Measurements from ENCODE around the gene LMX1B. TPM values are rescaled to one million over a fixed set of nuclear protein-coding genes. Genes with fewer than 3 reads are reported as not detected.

LMX1B gene
- total RNA-seq, 1 experiment from 2014 or later, result 2.6 TPM

GRCh38 chr9:126696401-126697145 is 82.8 kb downstream of the LMX1B start:
- POLR2A ChIA-PET, result no interaction called here
- no peak for ATAC-seq
- Histone ChIP-seq H3K36me3 (ENCODE audit: control insufficient read depth, insufficient read depth, low read length) (no peaks in the 10 kb centered on the region), H3K4me3 (ENCODE audit: low read depth in 2 of 2, low read length in 2 of 2) (no peak overlapping the region), H3K9me3 (ENCODE audit: control insufficient read depth, insufficient read depth, low read depth, low read length) (no peaks in the 10 kb centered on the region), H3K27ac (ENCODE audit: low read length) (no peak overlapping the region), H3K27me3 (ENCODE audit: control insufficient read depth, insufficient read depth, low read length) (no peaks in the 10 kb centered on the region), H3K4me1 (ENCODE audit: control insufficient read depth, insufficient read depth, low read length) (no peaks in the 10 kb centered on the region)
- BruUV-seq (replicated peaks), result no TSS peak
- in situ Hi-C loops (cut with HindIII; ENCODE audit: low pct_unique_long_range_greater_than_20kb, low sequenced_read_pairs), result no loop called here
- DNase-seq (ENCODE audit: low read depth, low spot score), result no peak
- TF ChIP-seq SIN3A (IDR thresholded peaks at IDR 0.05; ENCODE audit: borderline replicate concordance, insufficient read depth, low read depth, low read length) (no peak), POLR2AphosphoS5 (IDR thresholded peaks at IDR 0.05; ENCODE audit: low read depth, low read length) (no peak), TCF7L2 (IDR thresholded peaks at IDR 0.05; ENCODE audit: low read depth, low read length) (no peak), REST (IDR thresholded peaks at IDR 0.05; ENCODE audit: insufficient read depth in 1 of 2, low read depth in 2 of 2, low read length in 1 of 2) (no peak), CTCF (IDR thresholded peaks at IDR 0.05) (no peak)
- CTCF ChIA-PET, result no interaction called here
- intact Hi-C loops (cut with micrococcal nuclease; ENCODE audit: unreplicated experiment), result no loop called here

- ATAC-seq, result no peak
- in situ Hi-C loops (cut with HindIII; ENCODE audit: low pct_unique_long_range_greater_than_20kb, low sequenced_read_pairs), result no loop called here
- TF ChIP-seq SIN3A (IDR thresholded peaks at IDR 0.05; ENCODE audit: borderline replicate concordance, insufficient read depth, low read depth, low read length), result no peak
- no peak for TF ChIP-seq REST (IDR thresholded peaks at IDR 0.05; ENCODE audit: insufficient read depth in 1 of 2, low read depth in 2 of 2, low read length in 1 of 2)
- TF ChIP-seq POLR2AphosphoS5 (IDR thresholded peaks at IDR 0.05; ENCODE audit: low read depth, low read length), result no peak
- no peak for TF ChIP-seq TCF7L2 (IDR thresholded peaks at IDR 0.05; ENCODE audit: low read depth, low read length)
- intact Hi-C loops (cut with micrococcal nuclease; ENCODE audit: unreplicated experiment), result no loop called here
- H3K9me3 ChIP-seq (ENCODE audit: control insufficient read depth, insufficient read depth, low read depth, low read length), result no peaks in the 10 kb centered on the region
- ChIA-PET POLR2A (no interaction called here), CTCF (no interaction called here)
- BruUV-seq (replicated peaks), result no TSS peak
- H3K27me3 ChIP-seq (ENCODE audit: control insufficient read depth, insufficient read depth, low read length), result no peaks in the 10 kb centered on the region
- no peak overlapping the region for H3K4me3 ChIP-seq (ENCODE audit: low read depth in 2 of 2, low read length in 2 of 2)
- no peaks in the 10 kb centered on the region for H3K4me1 ChIP-seq (ENCODE audit: control insufficient read depth, insufficient read depth, low read length)
- no peak for DNase-seq (ENCODE audit: low read depth, low spot score)
- H3K27ac ChIP-seq (ENCODE audit: low read length), result no peak overlapping the region
- H3K36me3 ChIP-seq (ENCODE audit: control insufficient read depth, insufficient read depth, low read length), result no peaks in the 10 kb centered on the region
These were observed 83.6 kb downstream of the LMX1B start for GRCh38 chr9:126697330-126697729.
